ENCODE data around the gene VWCE. TPM values are rescaled to one million over a fixed set of nuclear protein-coding genes. Genes with fewer than 3 reads are reported as not detected.

The VWCE gene
- total RNA-seq, 1 experiment from 2014 or later, result 0.51 TPM

GRCh38 chr11:61328351-61328750 is 33.2 kb upstream of the VWCE start:
- Histone ChIP-seq H3K36me3 (ENCODE audit: control insufficient read depth, insufficient read depth, low read length) (peaks cover 39% of the 10 kb centered on the region), H3K27ac (ENCODE audit: low read length) (no peak overlapping the region), H3K4me3 (ENCODE audit: low read depth in 2 of 2, low read length in 2 of 2) (no peak overlapping the region), H3K27me3 (ENCODE audit: control insufficient read depth, insufficient read depth, low read length) (no peaks in the 10 kb centered on the region), H3K9me3 (ENCODE audit: control insufficient read depth, insufficient read depth, low read depth, low read length) (no peaks in the 10 kb centered on the region), H3K4me1 (ENCODE audit: control insufficient read depth, insufficient read depth, low read length) (peaks cover 14% of the 10 kb centered on the region)
- intact Hi-C loops (cut with micrococcal nuclease; ENCODE audit: unreplicated experiment) (no loop called here), in situ Hi-C loops (cut with HindIII; ENCODE audit: low pct_unique_long_range_greater_than_20kb, low sequenced_read_pairs) (no loop called here)
- TF ChIP-seq SIN3A (IDR thresholded peaks at IDR 0.05; ENCODE audit: borderline replicate concordance, insufficient read depth, low read depth, low read length), result no peak
- TF ChIP-seq, protein P1, sequence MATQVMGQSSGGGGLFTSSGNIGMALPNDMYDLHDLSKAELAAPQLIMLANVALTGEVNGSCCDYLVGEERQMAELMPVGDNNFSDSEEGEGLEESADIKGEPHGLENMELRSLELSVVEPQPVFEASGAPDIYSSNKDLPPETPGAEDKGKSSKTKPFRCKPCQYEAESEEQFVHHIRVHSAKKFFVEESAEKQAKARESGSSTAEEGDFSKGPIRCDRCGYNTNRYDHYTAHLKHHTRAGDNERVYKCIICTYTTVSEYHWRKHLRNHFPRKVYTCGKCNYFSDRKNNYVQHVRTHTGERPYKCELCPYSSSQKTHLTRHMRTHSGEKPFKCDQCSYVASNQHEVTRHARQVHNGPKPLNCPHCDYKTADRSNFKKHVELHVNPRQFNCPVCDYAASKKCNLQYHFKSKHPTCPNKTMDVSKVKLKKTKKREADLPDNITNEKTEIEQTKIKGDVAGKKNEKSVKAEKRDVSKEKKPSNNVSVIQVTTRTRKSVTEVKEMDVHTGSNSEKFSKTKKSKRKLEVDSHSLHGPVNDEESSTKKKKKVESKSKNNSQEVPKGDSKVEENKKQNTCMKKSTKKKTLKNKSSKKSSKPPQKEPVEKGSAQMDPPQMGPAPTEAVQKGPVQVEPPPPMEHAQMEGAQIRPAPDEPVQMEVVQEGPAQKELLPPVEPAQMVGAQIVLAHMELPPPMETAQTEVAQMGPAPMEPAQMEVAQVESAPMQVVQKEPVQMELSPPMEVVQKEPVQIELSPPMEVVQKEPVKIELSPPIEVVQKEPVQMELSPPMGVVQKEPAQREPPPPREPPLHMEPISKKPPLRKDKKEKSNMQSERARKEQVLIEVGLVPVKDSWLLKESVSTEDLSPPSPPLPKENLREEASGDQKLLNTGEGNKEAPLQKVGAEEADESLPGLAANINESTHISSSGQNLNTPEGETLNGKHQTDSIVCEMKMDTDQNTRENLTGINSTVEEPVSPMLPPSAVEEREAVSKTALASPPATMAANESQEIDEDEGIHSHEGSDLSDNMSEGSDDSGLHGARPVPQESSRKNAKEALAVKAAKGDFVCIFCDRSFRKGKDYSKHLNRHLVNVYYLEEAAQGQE (IDR thresholded peaks at IDR 0.05; ENCODE audit: insufficient read depth in 1 of 2, low read depth in 2 of 2, low read length in 1 of 2), result no peak
- TF ChIP-seq, protein P2, sequence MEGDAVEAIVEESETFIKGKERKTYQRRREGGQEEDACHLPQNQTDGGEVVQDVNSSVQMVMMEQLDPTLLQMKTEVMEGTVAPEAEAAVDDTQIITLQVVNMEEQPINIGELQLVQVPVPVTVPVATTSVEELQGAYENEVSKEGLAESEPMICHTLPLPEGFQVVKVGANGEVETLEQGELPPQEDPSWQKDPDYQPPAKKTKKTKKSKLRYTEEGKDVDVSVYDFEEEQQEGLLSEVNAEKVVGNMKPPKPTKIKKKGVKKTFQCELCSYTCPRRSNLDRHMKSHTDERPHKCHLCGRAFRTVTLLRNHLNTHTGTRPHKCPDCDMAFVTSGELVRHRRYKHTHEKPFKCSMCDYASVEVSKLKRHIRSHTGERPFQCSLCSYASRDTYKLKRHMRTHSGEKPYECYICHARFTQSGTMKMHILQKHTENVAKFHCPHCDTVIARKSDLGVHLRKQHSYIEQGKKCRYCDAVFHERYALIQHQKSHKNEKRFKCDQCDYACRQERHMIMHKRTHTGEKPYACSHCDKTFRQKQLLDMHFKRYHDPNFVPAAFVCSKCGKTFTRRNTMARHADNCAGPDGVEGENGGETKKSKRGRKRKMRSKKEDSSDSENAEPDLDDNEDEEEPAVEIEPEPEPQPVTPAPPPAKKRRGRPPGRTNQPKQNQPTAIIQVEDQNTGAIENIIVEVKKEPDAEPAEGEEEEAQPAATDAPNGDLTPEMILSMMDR (IDR thresholded peaks at IDR 0.05), result no peak
- no peak for TF ChIP-seq POLR2AphosphoS5 (IDR thresholded peaks at IDR 0.05; ENCODE audit: low read depth, low read length)
- TF ChIP-seq TCF7L2 (IDR thresholded peaks at IDR 0.05; ENCODE audit: low read depth, low read length), result no peak
- no peak for DNase-seq (ENCODE audit: low read depth, low spot score)
- ChIA-PET CTCF (no interaction called here), POLR2A (no interaction called here)
- BruUV-seq (replicated peaks), result no TSS peak
- no peak for ATAC-seq

DNA sequence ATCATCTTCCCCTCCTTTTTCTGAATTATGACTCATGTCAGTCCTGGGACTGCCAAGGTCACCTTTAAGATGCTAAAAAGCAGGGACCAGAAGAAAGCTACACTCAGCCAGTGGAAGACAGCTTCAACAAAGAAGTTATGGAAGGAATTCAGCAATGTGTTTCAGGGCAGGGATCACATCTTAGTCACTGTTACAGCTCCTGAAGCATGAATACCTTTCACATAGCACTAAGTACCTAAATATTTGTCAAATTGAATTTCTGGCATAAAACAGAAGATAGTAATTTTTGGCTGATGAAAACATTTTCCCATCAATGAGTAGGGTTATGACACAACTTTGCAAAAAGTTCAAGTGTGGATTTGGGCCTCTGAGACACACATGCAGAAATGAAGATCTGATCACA is 32.6 kb upstream of the VWCE start:
- no peak for DNase-seq (ENCODE audit: low read depth, low spot score)
- BruUV-seq (replicated peaks), result no TSS peak
- CTCF ChIA-PET, result interaction anchor here (1.5 kb wide), 1 partner anchor 58 kb away, joined by 4 read pairs; no protein-coding TSS in a partner anchor
- H3K27ac ChIP-seq (ENCODE audit: low read length), result no peak overlapping the region
- H3K4me3 ChIP-seq (ENCODE audit: low read depth in 2 of 2, low read length in 2 of 2), result no peak overlapping the region
- in situ Hi-C loops (cut with HindIII; ENCODE audit: low pct_unique_long_range_greater_than_20kb, low sequenced_read_pairs) (no loop called here), intact Hi-C loops (cut with micrococcal nuclease; ENCODE audit: unreplicated experiment) (no loop called here)
- H3K36me3 ChIP-seq (ENCODE audit: control insufficient read depth, insufficient read depth, low read length), result peaks cover 41% of the 10 kb centered on the region
- no peak for ATAC-seq
- no peaks in the 10 kb centered on the region for H3K9me3 ChIP-seq (ENCODE audit: control insufficient read depth, insufficient read depth, low read depth, low read length)
- TF ChIP-seq POLR2AphosphoS5 (IDR thresholded peaks at IDR 0.05; ENCODE audit: low read depth, low read length) (no peak), SIN3A (IDR thresholded peaks at IDR 0.05; ENCODE audit: borderline replicate concordance, insufficient read depth, low read depth, low read length) (no peak), TCF7L2 (IDR thresholded peaks at IDR 0.05; ENCODE audit: low read depth, low read length) (no peak)
- TF ChIP-seq, protein P2 (IDR thresholded peaks at IDR 0.05), result no peak
- TF ChIP-seq, protein P1 (IDR thresholded peaks at IDR 0.05; ENCODE audit: insufficient read depth in 1 of 2, low read depth in 2 of 2, low read length in 1 of 2), result no peak
- H3K4me1 ChIP-seq (ENCODE audit: control insufficient read depth, insufficient read depth, low read length), result peaks cover 14% of the 10 kb centered on the region
- POLR2A ChIA-PET, result interaction anchor here (0.6 kb wide), 1 partner anchor 99 kb away, joined by 3 read pairs; no protein-coding TSS in a partner anchor
- H3K27me3 ChIP-seq (ENCODE audit: control insufficient read depth, insufficient read depth, low read length), result no peaks in the 10 kb centered on the region
